WTC11 (cell line): ENCODE measurements around the gene ZNF561. TPM values are rescaled to one million over a fixed set of nuclear protein-coding genes. Genes with fewer than 3 reads are reported as not detected.

ENCODE experiments used
- ARID4B ChIP-seq: sonication (generic); formaldehyde crosslinking; IDR thresholded peaks from 2 replicates; pipeline ENCODE4 v1.8.0; 2023; ENCODE audit warnings: missing genetic modification reagents, mild to moderate bottlenecking, borderline replicate concordance
- ATF6 ChIP-seq: sonication (generic); formaldehyde crosslinking; IDR thresholded peaks from 2 replicates; pipeline ENCODE4 v1.8.1; 2023; ENCODE audit warnings: mild to moderate bottlenecking, missing genetic modification reagents
- CREB1 ChIP-seq: sonication (generic); formaldehyde crosslinking; IDR thresholded peaks from 2 replicates; pipeline ENCODE4 v1.8.0; 2023; ENCODE audit warnings: mild to moderate bottlenecking, missing genetic modification reagents
- CTCF ChIP-seq: fragments of 200-600 bp; IDR thresholded peaks from 2 replicates; pipeline ENCODE4 v1.8.0; 2022; ENCODE audit warnings: antibody characterized with exemption
- E2F1 ChIP-seq: sonication (generic); formaldehyde crosslinking; IDR thresholded peaks from 2 replicates; pipeline ENCODE4 v1.8.0; 2022; ENCODE audit warnings: mild to moderate bottlenecking, missing genetic modification reagents
- ELF4 ChIP-seq: sonication (generic); formaldehyde crosslinking; IDR thresholded peaks from 2 replicates; pipeline ENCODE4 v1.8.1; 2022; ENCODE audit warnings: low read depth, mild to moderate bottlenecking, moderate library complexity, missing genetic modification reagents
- GABPB1 ChIP-seq: sonication (generic); formaldehyde crosslinking; IDR thresholded peaks from 2 replicates; pipeline ENCODE4 v1.8.1; 2023; ENCODE audit warnings: mild to moderate bottlenecking, missing genetic modification reagents
- HMGXB4 ChIP-seq: sonication (generic); formaldehyde crosslinking; IDR thresholded peaks from 2 replicates; pipeline ENCODE4 v1.8.1; 2023; ENCODE audit warnings: mild to moderate bottlenecking, moderate library complexity, missing genetic modification reagents
- JAZF1 ChIP-seq: fragments of 250-450 bp; sonication (Bioruptor Pico); IDR thresholded peaks from 2 replicates; pipeline ENCODE4 v1.9.0; 2021; ENCODE audit warnings: moderate library complexity, mild to moderate bottlenecking, inconsistent platforms
- MAX ChIP-seq: sonication (generic); formaldehyde crosslinking; IDR thresholded peaks from 2 replicates; pipeline ENCODE4 v1.8.0; 2022; ENCODE audit warnings: mild to moderate bottlenecking, missing genetic modification reagents
- MYBL2 ChIP-seq: sonication (generic); formaldehyde crosslinking; IDR thresholded peaks from 2 replicates; pipeline ENCODE4 v1.8.1; 2023; ENCODE audit warnings: mild to moderate bottlenecking, moderate library complexity, missing genetic modification reagents
- STAT6 ChIP-seq: sonication (generic); formaldehyde crosslinking; conservative IDR thresholded peaks from 2 replicates; pipeline ENCODE4 v1.8.1; 2023; ENCODE audit warnings: mild to moderate bottlenecking, low read depth, missing genetic modification reagents, moderate library complexity
- TCF7 ChIP-seq: sonication (generic); formaldehyde crosslinking; IDR thresholded peaks from 2 replicates; pipeline ENCODE4 v1.8.0; 2022; ENCODE audit warnings: mild to moderate bottlenecking, low read depth, missing genetic modification reagents, moderate library complexity
- USF2 ChIP-seq: sonication (generic); formaldehyde crosslinking; IDR thresholded peaks from 2 replicates; pipeline ENCODE4 v1.8.1; 2023; ENCODE audit warnings: mild to moderate bottlenecking, missing genetic modification reagents, moderate library complexity
- ZBTB21 ChIP-seq: sonication (generic); formaldehyde crosslinking; IDR thresholded peaks from 2 replicates; pipeline ENCODE4 v1.8.1; 2023; ENCODE audit warnings: mild to moderate bottlenecking, missing genetic modification reagents, borderline replicate concordance
- ZNF121 ChIP-seq: sonication (generic); formaldehyde crosslinking; IDR thresholded peaks from 2 replicates; pipeline ENCODE4 v1.8.0; 2023; ENCODE audit warnings: missing genetic modification reagents
- ZNF219 ChIP-seq: sonication (generic); formaldehyde crosslinking; IDR thresholded peaks from 2 replicates; pipeline ENCODE4 v1.8.0; 2023; ENCODE audit warnings: missing genetic modification reagents, mild to moderate bottlenecking, borderline replicate concordance
- ZNF232 ChIP-seq: sonication (generic); formaldehyde crosslinking; IDR thresholded peaks from 2 replicates; pipeline ENCODE4 v1.8.0; 2022; ENCODE audit warnings: mild to moderate bottlenecking, missing genetic modification reagents
- ZNF416 ChIP-seq: fragments of 250-450 bp; sonication (Bioruptor Pico); IDR thresholded peaks from 2 replicates; pipeline ENCODE4 v1.9.0; 2021; ENCODE audit warnings: mild to moderate bottlenecking, inconsistent platforms
- ZNF512 ChIP-seq: sonication (generic); formaldehyde crosslinking; IDR thresholded peaks from 2 replicates; pipeline ENCODE4 v1.8.1; 2022; ENCODE audit warnings: missing genetic modification reagents, borderline replicate concordance
- total RNA-seq: library from RNA; stranded (reverse); gene quantifications from 3 replicates; pipeline ENCODE4 v1.2.3, GENCODE V29; 2021

ZNF561 gene
- total RNA-seq, 1 experiment from 2014 or later = 67.9 TPM

GRCh38 chr19:9584073-9584833 is 36.8 kb downstream of the ZNF561 start, which contains the start of gene ZNF121 (continued):
- TF ChIP-seq HMGXB4 (CRISPR knock-in tag) (peak; percentile 48; the same call in 1 of the 2 replicates), ZNF121 (CRISPR knock-in tag) (no peak), E2F1 (CRISPR knock-in tag) (no peak), ARID4B (CRISPR knock-in tag) (peak; percentile 90; the same call in 1 of the 2 replicates), TCF7 (CRISPR knock-in tag) (no peak), ZNF232 (CRISPR knock-in tag) (peak; percentile 74; the same call in 1 of the 2 replicates), STAT6 (CRISPR knock-in tag) (no peak), ZNF512 (no peak), ZNF416 (CRISPR knock-in tag) (no peak), CREB1 (CRISPR knock-in tag) (no peak), CTCF (no peak), ELF4 (CRISPR knock-in tag) (no peak), ATF6 (CRISPR knock-in tag) (no peak), GABPB1 (CRISPR knock-in tag) (peak; percentile 85), JAZF1 (CRISPR knock-in tag) (no peak), ZNF219 (CRISPR knock-in tag) (0 out of 2 replicates have a peak, but pooled peaks have one; percentile 29), MAX (CRISPR knock-in tag) (peak; percentile 93), MYBL2 (CRISPR knock-in tag) (0 out of 2 replicates have a peak, but pooled peaks have one; percentile 69), USF2 (CRISPR knock-in tag) (no peak), ZBTB21 (CRISPR knock-in tag) (no peak)
